Left ventricle myocardium inferior (tissue), 1 donor: ENCODE data around the gene UVRAG. TPM values are rescaled to one million over a fixed set of nuclear protein-coding genes. Genes with fewer than 3 reads are reported as not detected.

Experiments used
- DNase-seq: peaks from one replicate; pipeline ENCODE4 v3.0.0-alpha.2; 2020
- H3K27ac ChIP-seq: fragments of 200-600 bp; replicated peaks from 2 replicates; pipeline ENCODE4 v1.8.0; 2021
- H3K27me3 ChIP-seq: fragments of 200-600 bp; 2 replicates; pipeline ENCODE4 v1.8.0; 2021; ENCODE audit warnings: low read depth
- H3K36me3 ChIP-seq: fragments of 200-600 bp; 2 replicates; pipeline ENCODE4 v1.8.0; 2021
- H3K4me1 ChIP-seq: fragments of 200-600 bp; 2 replicates; pipeline ENCODE4 v1.8.0; 2021
- H3K4me3 ChIP-seq: fragments of 200-600 bp; 2 replicates; pipeline ENCODE4 v1.8.0; 2021; ENCODE audit warnings: mild to moderate bottlenecking, moderate library complexity
- H3K9me3 ChIP-seq: fragments of 200-600 bp; replicated peaks from 2 replicates; pipeline ENCODE4 v1.8.0; 2021
- intact Hi-C: fragments of 100-400 bp; cut with micrococcal nuclease; formaldehyde crosslinking; loops from one replicate; pipeline ENCODE4 v1.11.0; 2022
- total RNA-seq: library from RNA; stranded (reverse); fragmentation: NEBNext Ultra II Directional; extraction: Animal tissue kit (Norgen Biotek cat#: 25700); gene quantifications from one replicate; pipeline ENCODE4 v1.2.1, GENCODE V29; 2021
- TF ChIP-seq, protein P1 (sequence below): fragments of 200-600 bp; IDR thresholded peaks from 2 replicates; pipeline ENCODE4 v1.8.0; 2021; ENCODE audit warnings: antibody characterized with exemption, mild to moderate bottlenecking, borderline replicate concordance
- donor health status: DM: no; HTN: yes; CAD: no; lungs with severe emphysema.

Gene UVRAG
- total RNA-seq, 1 donor from 2014 or later = 11.4 TPM

DNA sequence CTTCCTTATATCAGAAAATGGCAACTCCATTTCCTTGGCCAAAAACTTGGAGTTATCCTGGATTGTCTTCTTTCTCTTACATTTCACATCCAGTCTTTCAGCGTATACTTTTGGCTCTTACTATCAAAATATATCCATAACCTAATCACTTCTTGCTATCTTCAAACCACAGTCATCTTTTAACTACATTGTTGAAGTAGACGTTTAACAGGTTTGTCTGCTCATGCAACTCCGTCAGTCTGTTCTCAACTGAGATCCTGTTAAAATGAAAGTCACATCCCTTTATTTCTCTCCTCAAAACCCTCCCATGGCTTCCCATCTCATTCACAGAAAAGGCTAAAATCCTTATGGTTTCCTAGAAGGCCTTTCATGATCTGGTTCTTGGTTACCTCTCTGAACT is 41.9 kb downstream of the UVRAG start:
- intact Hi-C loops = no loop called here
- DNase-seq = no peak
- TF ChIP-seq, protein P1, sequence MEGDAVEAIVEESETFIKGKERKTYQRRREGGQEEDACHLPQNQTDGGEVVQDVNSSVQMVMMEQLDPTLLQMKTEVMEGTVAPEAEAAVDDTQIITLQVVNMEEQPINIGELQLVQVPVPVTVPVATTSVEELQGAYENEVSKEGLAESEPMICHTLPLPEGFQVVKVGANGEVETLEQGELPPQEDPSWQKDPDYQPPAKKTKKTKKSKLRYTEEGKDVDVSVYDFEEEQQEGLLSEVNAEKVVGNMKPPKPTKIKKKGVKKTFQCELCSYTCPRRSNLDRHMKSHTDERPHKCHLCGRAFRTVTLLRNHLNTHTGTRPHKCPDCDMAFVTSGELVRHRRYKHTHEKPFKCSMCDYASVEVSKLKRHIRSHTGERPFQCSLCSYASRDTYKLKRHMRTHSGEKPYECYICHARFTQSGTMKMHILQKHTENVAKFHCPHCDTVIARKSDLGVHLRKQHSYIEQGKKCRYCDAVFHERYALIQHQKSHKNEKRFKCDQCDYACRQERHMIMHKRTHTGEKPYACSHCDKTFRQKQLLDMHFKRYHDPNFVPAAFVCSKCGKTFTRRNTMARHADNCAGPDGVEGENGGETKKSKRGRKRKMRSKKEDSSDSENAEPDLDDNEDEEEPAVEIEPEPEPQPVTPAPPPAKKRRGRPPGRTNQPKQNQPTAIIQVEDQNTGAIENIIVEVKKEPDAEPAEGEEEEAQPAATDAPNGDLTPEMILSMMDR = no peak
- H3K4me3 ChIP-seq = no peak overlapping the region
- no peaks in the 10 kb centered on the region for H3K27me3 ChIP-seq
- H3K36me3 ChIP-seq = no peaks in the 10 kb centered on the region
- no peaks in the 10 kb centered on the region for H3K9me3 ChIP-seq
- peaks cover 13% of the 10 kb centered on the region for H3K4me1 ChIP-seq
- no peak overlapping the region for H3K27ac ChIP-seq

DNA sequence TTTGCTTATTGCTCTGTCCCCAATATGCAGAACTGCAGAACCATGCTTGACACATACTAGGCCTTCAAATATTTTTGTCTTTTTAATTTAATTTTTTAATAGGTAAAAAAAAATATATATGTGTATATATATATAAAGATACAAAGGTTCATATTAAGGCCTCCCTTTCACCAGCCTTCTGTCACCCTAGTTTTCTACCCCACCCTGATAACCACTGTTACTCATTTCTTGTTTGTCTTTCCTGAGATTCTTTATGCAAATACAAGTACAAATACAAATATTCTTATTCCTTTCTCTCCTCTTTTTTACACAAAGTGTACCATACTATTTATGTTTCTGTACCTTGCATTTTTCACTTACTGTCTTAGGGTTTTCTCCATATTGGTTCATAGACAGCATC is 43.0 kb downstream of the UVRAG start:
- no peak overlapping the region for H3K4me3 ChIP-seq
- intact Hi-C loops = no loop called here
- peaks cover 12% of the 10 kb centered on the region for H3K4me1 ChIP-seq
- peaks cover 8% of the 10 kb centered on the region for H3K36me3 ChIP-seq
- no peak for DNase-seq
- no peaks in the 10 kb centered on the region for H3K9me3 ChIP-seq
- no peaks in the 10 kb centered on the region for H3K27me3 ChIP-seq
- no peak overlapping the region for H3K27ac ChIP-seq
- TF ChIP-seq, protein P1 = no peak

DNA sequence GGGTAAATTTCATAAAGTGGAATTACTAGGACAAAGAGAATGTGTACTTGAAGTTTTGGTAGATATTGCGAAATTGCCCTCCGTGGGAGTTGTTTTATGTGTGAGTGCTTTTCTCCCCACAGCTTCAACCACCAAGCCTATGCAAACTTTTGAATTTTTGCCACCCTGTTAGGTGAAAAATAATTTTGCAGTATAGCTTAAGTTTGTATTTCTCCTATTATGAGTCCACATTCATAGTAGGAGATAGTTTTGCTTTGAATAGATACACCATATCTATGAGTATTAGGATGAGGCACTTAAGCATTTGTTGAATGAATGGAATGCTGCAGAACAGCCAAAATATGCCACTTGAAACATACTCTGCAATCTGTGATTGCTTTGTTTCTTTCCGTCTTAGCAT is 43.6 kb downstream of the UVRAG start:
- Histone ChIP-seq H3K27me3 (no peaks in the 10 kb centered on the region), H3K36me3 (peaks cover 8% of the 10 kb centered on the region), H3K9me3 (no peaks in the 10 kb centered on the region), H3K4me3 (no peak overlapping the region), H3K4me1 (peaks cover 12% of the 10 kb centered on the region), H3K27ac (no peak overlapping the region)
- no peak for DNase-seq
- intact Hi-C loops = no loop called here
- TF ChIP-seq, protein P1 = no peak

DNA sequence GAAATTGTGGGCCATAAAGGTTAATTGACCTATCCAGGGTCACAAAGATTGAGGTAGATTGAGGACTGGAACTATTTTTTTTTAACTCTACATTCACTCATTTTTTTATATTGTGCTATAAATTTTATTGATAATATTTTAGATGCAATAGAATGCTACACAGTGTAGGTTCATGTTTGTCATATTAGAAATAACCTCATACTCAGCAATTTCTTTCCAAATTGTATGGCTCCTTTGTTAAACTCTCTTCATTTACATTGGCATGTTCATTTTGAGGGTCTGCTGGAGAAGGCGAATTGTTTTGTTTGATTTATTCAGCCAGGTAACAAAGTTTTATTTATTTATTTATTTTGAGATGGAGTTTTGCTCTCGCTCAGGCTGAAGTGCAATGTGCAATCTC is 44.6 kb downstream of the UVRAG start:
- intact Hi-C loops = no loop called here
- no peaks in the 10 kb centered on the region for H3K27me3 ChIP-seq
- peaks cover 8% of the 10 kb centered on the region for H3K36me3 ChIP-seq

DNA sequence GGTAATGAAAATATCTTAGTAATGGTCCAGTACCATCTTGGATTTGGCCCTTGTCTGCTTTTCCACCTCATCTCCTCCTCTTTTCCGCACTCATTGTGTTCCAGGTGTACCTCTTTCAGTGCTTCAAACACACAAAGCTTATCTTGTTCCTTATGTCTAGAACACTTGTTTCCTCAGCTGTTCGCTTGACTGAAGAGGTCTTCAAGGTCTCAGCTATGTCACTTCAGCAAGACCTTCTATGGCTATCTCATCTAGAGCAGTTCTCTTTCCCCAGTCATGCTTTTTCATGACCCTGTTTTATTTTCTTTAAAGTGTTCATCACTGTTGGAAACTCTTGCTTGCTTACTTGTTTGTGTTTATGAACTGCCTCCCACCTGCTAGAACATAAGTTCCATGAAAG is 47.4 kb downstream of the UVRAG start:
- Histone ChIP-seq H3K4me3 (no peak overlapping the region), H3K36me3 (peaks cover 8% of the 10 kb centered on the region), H3K9me3 (no peaks in the 10 kb centered on the region), H3K4me1 (peaks cover 19% of the 10 kb centered on the region), H3K27ac (no peak overlapping the region), H3K27me3 (no peaks in the 10 kb centered on the region)
- DNase-seq = no peak
- TF ChIP-seq, protein P1 = no peak
- intact Hi-C loops = no loop called here

More for the DNA sequence above, 44.6 kb downstream of the UVRAG start:
- peaks cover 12% of the 10 kb centered on the region for H3K4me1 ChIP-seq
- H3K9me3 ChIP-seq = no peaks in the 10 kb centered on the region
- no peak overlapping the region for H3K4me3 ChIP-seq
- no peak for DNase-seq
- H3K27ac ChIP-seq = no peak overlapping the region
- TF ChIP-seq, protein P1 = no peak
